GM19240 (cell line): ENCODE results near the gene BHMT.
"Not testable (repeated sequence)": the region's sequence is repeated elsewhere in the genome, so short reads cannot be mapped to it uniquely, and the experiment has no call there.

Experiments used
- DNase-seq: peaks from one replicate; pipeline ENCODE4 v3.0.0; 2011; ENCODE audit warnings: low spot score; ENCODE audit not compliant: insufficient read length

BHMT gene

DNA sequence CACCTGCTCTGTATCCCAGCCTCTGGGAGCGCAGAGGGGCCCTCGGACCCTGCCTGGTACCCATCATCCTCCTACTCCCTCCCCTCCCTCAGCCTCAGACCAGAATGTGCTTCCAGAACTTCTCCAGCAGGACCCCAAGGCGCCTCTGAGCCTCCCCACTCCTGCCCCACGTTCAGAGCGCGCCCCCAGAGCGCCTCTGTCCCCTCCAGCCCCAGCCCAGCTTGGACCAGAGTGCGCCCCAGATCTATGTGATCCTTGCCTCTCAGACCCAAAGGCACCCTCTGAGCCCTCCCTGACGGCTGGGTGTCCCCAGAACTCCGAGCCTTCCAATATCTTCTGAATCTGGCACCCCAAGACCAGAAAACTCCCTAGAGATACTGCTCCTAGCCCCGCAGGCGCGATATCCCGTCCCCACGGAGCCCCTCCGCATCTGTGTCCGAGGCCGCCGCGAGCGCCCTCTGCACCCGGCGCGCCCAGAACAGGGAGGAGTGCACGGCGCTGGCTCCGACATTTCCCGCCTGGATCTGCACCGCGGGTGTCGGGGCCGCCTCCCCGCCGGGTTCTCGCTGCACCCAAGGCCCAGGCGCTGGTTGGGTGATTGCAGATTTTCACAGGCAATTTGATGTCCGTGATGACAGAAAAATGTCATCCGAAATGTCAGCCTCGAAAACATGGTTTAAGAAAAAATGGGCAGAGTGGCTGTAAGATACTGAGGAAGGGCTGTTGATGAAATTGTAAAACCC, 522 bp downstream of the BHMT start:
- no peak for DNase-seq

- DNase-seq, result no peak
Measured at GRCh38 chr5:79112703-79113058, 1.1 kb downstream of the BHMT start.

- no peak for DNase-seq
Measured at GRCh38 chr5:79119486-79119885, 7.9 kb downstream of the BHMT start.

- no peak for DNase-seq
Measured at GRCh38 chr5:79120221-79120620, 8.6 kb downstream of the BHMT start.

DNA sequence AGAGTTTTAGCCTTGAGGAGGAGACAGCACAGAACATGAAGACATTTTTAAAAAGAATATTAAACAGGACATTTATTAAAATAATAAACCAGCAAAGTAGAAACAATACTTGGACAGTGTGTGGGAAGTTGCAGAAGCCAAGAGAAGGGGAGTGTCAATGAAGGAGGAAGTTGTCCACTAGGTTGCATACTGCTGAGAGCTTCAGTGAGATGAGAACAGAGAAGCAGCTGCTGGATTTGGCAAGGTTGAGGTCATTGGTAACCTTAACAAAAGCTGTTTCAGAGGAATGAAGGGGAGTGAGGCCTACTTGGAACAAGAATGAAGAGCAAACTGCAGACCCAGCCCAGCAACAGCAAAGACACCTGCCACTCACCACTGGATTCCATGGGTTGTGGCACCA, 11.4 kb downstream of the BHMT start:
- no peak for DNase-seq

GRCh38 chr5:79124607-79125006, 13.0 kb downstream of the BHMT start:
- no peak for DNase-seq

GRCh38 chr5:79130781-79131180, 19.2 kb downstream of the BHMT start:
- no peak for DNase-seq

DNA sequence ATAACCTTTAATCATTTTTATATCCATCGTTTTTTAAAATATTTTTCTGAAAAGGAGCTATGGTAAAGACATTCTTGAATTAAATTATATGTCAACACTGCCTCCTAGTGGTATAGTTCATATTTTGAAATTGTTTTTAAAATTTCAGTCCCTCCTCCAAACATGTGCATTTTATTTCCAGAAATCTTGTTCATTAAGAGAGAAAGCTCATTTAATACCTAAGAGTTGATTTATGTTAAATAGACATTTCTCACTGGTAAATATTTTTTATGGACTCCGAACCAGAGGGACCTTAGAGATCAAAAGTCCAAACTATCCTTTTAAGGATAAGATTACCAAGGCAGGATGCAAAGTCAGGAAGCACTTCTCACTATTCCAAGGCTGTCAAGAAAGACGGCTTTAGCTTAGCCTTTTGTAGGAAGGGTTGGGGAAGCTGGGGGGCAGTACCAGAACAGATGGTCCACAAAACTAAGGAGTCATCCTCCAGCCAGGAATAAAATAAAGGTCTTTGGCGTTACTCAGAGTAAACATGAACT, 21.6 kb downstream of the BHMT start:
- DNase-seq, result no peak

- no peak for DNase-seq
Measured at GRCh38 chr5:79133657-79134451, 22.2 kb downstream of the BHMT start.

DNA sequence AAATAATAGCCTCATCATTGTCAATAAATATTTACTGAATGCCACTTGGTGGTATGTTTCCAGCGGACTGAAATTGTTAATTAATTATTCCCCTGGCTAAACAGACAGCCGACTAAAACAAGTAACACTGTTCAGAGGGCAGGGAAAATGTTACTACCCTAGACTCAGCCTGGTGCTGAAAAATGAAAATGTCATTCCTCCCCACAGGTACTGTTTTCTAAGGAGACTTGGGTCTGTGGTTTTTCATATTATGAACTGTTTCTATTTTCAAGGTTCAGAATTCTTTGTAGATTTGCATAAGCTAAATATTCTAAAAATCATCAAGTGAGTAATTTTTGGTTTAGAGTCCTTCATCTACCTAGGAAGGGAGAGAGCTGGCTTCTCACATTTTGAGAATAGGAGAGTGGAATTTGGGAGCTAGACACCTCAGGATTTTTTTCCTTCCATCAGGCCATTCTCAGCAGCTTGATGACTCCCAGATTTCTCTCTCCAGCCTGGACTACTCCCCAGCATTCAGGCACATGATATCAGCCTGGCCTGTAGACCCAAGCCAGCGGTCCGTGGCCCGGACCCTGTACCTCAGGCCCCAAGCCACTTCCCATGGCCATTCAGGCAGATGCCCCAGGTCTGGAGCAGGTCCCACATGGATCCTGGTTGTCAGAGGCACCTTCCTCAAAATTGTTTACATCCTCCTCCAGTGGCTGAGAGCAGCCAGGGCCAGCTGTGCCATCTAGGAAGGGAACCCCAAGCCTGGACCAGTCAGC, 24.4 kb downstream of the BHMT start:
- no peak for DNase-seq

DNA sequence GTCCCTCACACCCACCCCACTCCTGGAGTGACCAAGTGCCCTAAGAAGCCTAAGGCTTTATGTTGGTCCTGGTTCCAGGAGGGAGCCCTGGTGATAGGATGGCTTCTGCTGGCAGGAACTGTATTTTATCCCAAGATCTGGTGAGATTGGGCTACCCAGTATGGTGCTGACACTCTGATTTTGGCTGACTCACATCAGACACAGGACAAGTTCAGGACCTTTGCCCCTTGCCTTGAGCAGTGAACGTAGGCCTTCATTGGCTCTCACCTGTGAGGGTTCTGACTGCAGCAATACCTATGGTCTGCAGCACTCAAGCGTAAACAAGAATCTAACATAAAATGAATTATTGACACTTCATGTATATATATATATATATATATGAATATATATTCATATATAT, 25.0 kb downstream of the BHMT start:
- no peak for DNase-seq

DNA sequence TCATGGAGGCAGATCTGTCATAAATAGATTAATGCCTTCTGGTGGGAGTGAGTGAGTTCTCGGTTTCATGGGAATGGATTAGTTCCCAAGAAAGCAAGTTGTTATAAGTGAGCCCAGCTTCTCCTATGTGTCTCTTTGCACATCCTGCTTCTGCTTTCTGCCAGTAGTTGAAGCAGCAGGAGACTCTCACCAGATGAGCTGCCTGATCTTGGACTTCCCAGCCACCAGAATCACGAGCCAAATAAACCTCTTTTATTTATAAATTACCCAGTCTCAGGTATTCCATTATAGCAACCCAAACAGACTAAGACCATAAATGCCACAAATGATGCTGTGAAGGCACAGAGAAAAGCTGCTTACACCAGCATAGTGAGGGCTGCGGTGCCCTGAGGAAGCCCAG, 28.9 kb downstream of the BHMT start:
- no peak for DNase-seq

GRCh38 chr5:79143684-79144379, 32.2 kb downstream of the BHMT start:
- no peak for DNase-seq

- no peak for DNase-seq
Measured at GRCh38 chr5:79147076-79147475, 35.5 kb downstream of the BHMT start.

GRCh38 chr5:79149433-79149832, 37.8 kb downstream of the BHMT start:
- no peak for DNase-seq

DNA sequence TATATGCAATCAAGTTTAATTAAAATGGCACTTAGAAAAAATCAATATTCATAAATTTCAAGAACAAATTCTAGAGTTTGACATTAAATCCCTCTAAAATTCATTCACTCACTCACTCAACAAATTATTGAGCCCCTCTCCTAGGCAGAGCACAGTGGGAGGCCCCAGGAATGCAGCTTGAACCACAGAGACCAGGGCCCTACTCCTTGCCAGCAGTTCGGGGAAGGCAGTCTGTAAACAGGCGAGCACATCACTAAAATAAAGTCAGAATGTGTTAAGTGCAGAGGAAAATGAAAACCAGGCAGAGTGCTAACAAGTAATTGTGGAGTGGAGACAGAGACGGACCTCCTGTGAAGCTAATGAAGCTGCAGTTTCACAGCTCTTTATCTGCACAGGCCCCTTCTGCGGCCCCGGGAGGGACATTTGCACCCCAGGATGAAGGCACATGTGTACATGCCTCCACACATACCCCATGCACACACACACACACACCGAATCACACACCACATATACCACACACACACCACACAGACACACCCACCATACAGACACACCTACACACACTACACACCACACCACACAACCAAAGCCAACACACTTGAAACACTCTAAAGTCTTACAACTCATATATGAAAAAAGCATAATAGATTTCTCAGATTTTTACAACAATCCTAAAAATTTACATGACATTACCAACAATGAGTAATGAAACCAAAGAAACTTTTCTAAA, 40.5 kb downstream of the BHMT start:
- DNase-seq, result no peak

DNA sequence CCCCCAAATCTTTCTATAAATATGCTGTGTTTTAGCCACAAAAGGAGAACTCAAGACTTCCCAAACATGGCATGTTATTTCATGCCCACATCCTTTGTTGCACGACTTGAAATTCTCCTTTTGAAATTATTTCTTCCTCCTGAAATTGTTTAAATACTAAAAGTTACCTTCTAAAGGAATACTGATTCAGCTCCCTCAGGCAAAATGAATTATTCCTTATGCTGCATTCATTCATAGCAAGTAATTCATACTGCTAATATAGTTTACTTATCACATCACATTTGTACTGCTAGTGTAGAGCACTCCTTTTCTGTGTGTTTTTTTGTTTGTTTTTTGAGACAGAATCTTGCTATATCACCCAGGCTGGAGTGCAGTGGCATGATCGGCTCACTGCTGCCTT, 45.7 kb downstream of the BHMT start:
- no peak for DNase-seq

- not testable (repeated sequence) for DNase-seq
Measured at GRCh38 chr5:79161647-79162046, 50.0 kb downstream of the BHMT start.

- DNase-seq, result no peak
Measured at GRCh38 chr5:79168031-79168430, 56.4 kb downstream of the BHMT start.

DNA sequence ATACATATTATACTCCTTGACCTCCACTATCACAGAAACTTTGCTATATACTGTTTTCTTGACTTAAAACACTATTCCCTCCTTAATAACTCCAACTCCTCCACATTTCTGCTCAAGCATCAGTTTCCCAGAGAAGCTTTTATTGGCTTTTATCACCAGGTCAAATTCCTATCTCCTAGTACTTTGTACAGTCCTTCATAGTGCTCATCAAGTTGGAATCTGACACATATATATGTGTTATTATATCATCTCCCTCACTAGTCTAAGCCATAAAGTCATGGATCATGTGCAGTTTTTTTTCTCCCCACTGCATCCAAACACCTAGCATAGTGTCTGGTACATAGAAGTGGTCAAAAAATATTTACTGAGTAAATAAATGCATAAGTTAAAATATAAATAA, 59.1 kb downstream of the BHMT start:
- no peak for DNase-seq
